HG02885 (cell line): ENCODE data around the gene EIF3K.

ENCODE experiments used
- ATAC-seq: cut with Tn5 transposase; IDR thresholded peaks from one replicate; pipeline ENCODE4 v1.9.1; 2021; ENCODE audit warnings: mild to moderate bottlenecking; ENCODE audit not compliant: unreplicated experiment, poor library complexity

Gene EIF3K

DNA sequence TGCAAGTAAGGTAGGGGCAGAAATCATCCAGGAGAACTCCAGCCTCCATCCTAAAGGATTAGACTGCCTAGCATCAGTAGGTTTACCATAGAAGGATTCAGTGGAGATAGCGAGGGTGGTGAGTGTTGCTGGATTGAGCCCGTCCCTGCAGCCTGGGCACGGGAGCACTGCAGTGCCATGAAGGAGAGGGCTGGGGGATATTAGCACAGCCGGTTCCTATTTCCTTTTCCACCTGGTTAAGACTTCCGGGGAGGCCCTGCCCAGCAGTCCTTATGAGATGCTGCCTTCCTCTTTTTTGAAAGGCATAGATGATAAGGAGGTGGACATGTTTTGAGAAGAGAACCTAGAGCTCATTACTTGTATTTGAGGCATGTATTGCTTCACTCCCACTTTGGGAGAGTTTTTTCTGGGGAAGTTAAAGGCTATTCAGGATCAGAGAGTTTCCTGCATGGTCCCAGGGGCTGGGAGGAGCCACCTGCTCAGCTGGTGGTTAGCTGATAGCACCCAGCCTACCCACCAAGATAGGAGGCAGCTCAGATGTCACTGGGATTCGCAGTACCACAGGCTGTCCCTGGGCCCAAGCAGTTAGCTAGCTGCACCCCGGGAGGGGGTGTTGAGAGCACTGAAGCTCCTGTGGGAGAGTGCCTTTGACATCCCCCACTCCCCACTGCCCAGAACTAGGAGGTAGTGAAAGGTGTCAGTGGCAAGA is 45.7 kb downstream of the EIF3K start:
- no peak for ATAC-seq

DNA sequence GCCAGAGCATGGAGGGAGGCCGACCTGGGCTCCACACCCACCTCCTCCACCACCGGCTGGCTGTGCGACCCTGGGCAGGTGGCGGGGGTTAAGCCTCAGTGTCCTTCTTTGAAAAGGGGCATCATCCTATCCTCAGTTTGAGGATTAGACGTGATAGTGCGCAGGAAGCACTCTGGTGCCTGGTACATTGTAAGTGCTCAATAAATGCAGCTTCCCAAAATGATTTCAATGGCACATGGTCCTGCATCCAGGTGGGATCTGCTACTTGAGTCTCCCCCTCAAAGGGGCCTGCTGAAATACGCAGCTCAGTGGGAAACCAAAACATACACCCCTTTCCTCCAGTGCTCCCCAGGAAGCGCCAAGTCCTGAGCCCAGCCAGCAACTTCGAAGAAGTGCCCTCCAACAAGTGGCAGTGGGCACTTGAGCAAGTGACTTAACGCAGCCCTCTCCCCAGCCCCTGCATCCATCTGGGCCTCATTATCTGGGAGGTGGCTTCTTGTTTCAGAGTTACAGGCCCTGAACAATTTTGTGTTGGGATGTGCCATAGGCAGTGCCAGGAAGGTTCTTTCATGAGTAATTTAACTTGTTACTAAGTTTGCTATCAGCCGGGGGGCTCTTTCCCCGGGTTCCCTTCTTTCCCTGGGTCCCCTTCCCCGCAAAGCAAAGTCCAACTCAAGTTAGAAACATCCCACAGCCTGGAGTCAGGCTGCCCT is 46.4 kb downstream of the EIF3K start:
- ATAC-seq: no peak

DNA sequence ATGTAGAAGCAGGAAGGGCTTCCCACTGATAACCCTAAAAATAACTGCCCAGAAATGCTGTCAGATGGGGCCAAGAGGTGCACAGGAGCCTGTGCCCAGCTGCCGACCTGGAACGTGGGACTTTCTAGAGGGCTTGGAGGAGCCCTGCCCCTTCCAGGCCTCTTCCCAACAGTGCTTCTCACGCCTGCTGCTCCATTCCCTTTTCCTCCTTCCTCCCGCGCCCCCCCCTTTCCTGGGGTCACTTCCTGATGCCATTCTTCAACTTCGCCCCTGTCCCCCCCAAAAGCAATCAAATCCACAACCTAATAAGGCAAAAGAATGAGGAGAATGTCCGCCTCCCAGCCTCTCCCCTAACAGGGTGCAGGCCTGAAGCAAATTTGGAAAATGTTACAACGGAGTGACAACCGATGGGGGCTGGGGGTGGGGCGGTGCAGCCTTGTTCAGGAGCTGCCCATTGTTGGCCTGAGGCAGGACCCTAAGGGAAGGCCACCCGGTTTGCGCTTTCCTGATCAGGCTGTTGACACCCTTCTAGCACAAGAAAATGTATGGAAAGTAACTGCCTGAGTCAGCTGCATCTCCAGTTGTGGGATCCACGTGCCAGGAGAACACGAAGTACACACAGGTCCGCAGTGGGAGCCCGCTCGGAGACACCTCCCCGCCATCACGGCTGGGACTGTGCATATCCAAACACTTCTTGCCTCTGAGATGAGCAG is 47.1 kb downstream of the EIF3K start:
- ATAC-seq: no peak

DNA sequence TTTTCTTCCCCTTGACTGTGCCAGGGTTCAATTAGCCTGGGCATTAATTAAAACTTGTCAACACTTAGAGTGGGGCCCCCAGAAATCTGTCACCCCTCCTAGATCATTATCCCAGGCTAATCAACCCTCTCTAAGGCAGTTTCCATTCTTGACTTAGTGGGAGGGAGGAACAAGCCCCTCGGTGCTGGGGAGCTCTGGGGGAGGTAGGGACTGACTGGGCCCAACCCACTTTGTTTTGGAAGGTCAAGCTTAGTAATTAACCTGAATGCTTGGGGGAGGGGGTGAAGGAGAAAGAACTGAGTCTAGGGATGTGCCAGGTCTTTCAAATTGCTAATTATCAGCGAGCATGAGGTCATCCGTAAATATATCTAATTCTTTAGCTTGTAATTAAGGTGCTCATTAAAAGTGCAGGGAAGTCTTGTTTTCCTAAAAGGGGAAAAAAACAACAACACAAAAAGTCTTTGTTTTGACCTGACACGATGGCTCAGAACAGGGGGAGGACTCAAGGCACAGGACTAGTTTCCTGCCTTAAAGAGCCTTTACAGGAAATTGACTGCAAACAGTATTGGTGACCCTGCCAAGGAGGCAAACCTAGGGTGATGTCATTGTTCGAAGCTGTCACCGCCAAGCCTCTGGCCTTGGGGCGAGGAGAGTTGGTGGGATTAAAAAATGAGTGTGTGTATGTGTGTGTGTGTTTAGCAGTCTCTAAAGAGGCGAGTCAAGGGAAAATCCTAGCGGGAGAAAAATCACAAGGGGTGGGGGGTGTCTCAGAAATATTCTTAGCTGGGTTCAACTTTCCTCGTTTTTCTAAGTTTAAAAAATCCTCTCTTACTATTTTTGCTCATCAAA is 47.9 kb downstream of the EIF3K start:
- no peak for ATAC-seq

DNA sequence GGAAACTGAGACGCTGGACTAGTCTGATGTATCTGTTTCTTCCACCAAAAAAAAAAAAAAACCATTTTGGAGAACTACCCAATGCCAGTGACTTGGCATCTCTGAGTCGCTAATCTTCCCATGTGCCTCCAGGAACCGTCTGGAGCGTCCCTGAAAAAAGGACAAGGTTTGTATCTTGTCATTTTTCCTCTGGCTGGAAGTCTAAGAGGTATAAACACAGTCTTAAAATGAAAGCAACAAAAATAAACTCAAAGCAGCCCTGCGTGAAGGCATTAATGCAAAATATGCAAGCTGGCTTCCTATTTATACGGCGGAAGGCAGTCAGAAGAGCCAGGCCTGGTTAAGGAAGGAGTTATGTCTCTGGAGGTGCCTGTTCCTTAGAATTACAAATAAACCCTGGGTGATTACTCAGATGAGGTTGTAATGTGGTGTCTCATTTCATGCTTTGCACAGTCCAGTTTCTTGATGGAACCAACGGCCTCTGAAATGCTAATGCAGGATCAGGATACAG is 48.7 kb downstream of the EIF3K start:
- ATAC-seq: no peak

DNA sequence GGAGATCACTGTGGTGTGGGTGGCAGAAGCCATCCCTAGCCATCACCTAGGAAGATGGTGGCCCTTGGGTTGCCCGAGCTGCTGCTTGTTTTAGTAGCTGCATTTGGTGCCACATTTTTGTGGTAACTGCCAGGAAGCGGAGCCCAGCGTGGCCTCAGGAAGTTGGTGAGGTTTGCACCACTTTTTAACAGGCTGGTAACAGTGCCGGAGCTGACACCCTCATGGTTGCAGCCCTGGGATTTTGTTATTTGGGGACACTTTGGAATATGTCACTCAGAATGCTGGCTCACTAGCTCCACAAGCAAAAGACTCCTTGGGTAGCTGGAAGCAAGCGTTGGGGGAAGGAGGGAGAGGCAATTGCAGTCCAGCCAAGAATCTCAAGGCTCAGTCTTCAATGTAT is 50.6 kb downstream of the EIF3K start:
- no peak for ATAC-seq

DNA sequence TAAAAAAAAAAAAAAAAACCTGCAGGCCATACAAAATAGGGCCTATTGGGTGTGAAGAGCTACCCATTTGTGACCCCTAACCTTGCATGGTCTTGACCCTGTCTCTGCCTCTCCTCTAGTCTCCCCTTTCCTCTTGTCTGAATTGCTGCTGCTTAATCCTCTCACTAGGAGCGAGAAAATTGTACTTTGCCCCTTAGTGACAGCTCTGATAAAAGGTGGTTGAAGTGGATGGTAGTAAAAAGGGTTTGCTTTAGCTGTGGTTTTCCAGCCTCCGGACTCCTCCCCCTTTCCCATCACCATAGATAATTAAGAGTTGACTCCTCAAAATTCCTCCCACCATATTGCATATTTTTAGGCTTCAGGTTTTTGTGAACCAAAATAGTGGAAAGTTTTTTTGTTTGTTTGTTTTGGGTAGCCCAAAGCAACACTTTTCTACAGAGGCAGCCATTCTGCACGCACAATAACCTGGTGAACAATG is 52.0 kb downstream of the EIF3K start:
- no peak for ATAC-seq

DNA sequence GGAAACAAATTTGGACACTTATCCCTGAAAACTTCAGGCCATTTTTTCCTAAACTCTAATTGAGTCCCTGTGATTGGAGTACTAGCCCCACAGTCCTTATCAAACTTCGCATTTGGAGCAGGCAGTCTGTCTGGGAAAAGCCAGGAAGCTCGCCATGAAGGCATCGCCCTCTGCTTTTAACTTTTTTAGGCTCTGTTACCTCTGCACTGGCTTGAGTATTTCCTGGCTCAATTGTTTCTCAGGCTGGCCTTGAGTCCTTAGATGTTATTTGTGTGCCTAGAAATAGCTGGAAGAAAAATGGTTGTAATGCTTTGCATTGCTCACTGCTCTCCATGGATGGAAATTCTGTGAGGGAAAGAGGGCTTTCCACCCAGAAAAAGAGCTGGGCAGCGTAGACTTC is 52.7 kb downstream of the EIF3K start:
- ATAC-seq: no peak

DNA sequence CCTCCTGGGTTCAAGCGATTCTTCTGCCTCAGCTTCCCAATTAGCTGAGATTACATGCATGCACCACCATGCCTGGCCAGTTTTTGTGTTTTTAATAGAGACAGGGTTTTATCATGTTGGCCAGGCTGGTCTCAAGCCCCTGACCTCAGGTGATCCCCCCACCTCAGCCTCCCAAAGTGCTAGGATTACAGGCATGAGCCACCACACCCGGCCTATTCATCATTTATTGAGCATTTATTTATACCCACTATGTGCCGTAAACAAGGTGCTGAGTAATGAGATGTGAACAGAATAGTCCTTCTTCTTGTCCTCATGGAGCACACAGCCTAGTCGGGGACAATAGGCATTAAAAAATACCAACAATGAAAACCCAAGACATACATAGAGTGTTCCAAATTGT is 54.0 kb downstream of the EIF3K start:
- ATAC-seq: no peak

DNA sequence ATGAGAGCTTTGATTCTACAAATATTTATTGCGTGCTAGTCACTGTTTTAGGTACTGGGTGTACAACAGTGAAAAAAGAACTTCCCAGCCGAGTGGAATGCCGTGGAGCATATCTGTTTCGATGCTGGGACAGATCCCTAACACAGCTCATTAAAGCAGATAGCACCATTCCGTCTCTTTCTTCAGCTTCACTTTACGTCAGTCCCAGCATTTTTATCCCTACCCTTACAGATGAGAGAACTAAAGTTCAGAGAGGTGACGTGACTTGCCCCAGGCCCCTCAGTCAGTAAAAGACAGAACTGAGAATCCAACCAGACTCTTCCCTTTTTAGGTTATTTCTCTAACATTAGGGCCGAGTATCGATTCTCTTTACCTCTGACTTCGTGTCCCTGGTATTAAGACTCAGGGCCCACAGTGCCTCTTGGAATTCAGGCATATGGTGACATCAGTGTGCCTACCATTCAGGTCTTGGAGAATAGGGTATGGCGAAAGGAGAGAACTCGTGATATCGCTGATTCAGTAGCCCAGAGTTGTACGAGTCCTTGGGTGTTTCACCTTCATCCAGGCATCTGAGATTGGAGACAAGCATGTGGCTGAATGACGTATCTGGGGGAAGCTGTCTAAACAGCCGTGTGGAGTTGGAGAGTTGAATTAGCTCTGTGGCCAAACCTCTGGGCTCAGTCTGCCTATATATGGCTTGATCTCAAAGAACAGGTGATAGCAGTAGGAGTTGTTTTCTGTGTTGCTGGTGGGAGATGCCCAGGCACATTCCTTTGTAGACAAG is 55.6 kb downstream of the EIF3K start:
- no peak for ATAC-seq

DNA sequence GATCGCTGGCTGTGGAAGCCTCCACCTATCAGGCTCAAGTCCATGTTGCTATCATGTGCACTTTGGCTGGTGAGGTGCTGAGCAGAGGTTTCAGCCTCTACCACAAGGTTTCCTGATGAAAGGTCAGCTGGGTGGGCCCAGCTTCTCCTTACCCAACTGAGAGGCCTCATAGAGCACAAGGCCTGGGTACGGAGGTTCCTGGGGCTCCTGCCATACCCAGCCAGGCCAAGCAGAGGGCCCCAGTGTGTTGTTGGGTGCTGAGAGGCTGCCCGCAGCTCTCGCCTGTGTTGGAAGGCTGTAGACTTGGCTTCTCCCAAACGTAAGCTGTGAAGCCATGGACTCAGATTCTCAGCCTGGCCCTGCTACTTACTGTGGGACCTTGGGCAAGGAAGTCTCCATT is 56.6 kb downstream of the EIF3K start:
- ATAC-seq: no peak

DNA sequence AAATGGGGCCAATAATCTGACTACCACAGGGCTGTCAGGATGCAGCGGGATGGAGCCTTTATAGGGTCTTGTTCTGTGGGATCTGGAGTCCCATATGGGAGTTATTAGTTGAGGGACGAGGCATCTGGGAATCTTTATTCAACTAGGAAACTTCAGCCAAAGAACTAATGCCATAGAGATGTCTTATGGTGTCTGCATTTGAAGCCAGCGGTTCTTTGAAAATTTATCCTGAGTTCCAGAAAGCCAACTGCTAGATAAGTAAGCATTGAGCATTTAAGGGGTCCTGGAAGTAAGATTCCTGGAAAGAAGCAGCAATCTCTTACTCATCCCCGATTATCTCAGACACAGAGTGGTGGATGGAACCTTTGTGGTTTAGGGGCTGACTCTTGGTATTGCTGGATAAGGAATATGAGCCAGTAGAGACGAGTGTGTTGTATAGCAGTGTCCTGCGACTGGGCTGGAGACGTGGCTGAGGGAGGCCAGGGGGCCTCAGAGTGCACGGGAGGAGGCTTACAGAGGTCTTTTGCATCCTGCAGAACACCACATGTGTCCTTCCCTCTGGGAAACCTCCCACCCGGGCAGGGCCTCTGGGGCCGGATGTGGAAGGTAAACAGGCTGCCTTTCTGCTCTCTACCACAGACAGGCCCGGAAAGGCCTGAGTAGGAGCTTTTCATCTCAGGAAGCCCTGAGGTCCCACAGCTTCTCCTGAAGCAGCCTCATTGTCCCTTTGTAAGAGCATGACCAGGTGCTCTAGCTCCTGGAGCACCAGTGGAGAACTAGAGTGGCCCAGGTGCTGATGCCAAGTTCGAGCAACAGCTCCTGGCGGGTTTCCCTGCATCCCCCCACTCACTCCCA is 57.3 kb downstream of the EIF3K start:
- no peak for ATAC-seq

DNA sequence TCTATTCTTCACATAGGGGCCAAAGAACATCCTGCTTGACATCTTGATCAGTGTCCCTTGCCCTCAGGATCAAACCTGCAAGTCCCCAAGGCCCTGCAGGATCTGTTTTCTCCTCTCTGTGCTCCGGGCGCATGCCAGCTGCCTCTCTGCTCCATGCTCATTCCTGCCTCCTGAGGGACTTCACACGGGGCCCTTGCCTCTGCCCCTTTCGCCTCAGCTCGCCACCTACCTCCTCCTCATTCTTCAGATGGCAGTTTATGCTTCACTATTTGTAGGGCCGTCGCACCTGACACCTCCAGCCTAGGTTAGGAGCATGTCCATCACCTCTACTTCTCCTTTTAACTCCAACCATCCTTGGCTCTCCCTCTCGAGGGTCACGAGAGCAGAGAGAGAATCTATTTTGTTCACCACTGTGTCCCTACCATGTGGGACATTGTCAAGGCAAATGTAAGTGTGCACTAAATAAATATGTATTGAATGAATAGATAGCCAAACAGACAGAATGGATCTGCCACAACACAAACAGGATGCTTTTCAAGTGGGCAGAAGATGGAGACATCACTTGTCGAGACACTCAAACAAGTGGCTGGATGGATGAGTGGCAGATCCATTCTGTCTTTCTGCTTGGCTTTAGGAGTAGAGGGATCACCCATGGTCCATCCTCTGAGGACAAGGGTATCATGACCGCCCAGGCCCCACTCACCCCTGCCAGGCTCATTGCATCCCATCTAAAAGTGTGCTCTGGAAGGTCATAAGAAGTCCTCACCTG is 58.1 kb downstream of the EIF3K start:
- no peak for ATAC-seq

DNA sequence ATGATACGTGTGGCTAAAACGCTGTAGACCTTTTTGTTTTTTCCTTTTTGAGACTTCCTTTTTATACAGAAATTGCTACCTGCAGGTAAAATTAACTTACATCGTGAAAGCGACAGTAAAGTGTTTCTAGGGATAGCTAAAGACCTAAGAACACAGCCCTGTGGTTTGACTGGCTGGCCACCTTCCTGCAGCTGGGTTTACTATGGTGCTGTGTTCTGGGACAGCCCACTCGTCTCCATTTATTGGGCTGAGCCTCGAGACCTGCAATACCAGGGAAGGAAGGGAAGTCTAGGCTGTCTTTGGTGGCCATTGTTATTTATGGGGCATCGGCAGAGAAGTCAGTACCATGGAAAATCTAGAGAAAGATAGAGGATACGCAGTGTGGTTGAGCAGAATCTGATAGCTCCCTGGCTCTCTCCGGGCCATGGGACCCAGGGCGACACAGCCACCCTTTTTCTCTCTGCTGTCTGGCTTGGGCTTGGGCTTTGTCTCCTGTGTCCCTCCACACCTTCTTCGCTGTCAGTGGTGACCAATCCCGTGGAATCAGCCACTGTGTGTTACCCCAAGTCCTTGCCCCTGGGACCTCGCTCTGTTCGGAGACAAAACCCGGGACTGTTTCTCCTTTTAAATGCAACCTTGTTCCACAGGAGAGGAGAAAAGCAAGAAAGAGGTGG is 59.4 kb downstream of the EIF3K start:
- ATAC-seq: no peak

DNA sequence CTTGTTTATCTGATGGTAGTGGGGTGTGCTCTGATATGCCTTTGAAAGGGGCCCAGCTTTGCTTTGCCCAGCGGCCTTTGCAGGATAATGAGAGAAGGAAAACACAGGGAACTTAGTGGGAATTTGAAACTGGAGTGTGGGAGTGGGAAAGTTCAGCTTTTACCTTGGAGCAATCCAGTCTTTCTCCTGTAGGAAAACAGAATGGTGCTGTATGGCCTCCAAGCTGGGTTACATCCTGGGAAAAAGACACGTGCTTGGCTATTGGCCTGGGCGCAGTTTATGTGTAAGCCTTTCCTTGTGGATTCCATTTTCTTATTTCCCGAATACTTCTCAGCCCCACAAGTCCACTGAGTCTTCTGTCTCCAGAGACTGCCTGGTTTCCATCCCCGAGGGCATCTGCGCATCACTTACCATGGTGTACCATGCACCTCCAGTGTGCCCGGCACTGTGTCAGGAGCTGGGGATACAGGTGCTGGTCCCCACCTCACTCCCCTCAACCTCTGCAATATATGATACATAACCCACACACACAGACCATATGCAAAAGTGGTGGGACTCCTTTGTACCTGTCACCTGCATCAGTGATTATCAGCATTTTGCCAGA is 60.0 kb downstream of the EIF3K start:
- no peak for ATAC-seq

DNA sequence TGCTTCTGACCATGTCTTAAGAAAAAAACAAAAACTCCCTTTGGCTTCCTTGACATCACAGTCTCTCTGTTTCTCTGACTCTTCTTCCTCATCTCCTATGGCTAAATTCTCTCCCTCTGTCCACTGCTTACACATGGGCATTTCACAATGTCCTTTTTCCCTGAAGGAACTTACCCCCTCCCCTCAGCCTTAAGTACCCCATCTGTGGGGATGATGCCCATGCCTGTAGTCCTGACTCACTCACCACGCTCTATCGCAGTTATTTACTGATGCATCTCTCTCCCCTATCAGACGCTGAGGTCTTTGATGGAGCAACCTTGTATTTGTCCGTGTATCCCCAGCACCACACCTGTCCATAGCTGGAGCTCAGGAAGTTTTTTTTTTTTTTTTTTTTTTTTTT is 60.9 kb downstream of the EIF3K start:
- no peak for ATAC-seq
